ENCODE measurements around the gene THAP12. TPM values are rescaled to one million over a fixed set of nuclear protein-coding genes. Genes with fewer than 3 reads are reported as not detected.

The THAP12 gene
- total RNA-seq, 1 donor from 2014 or later: 47.9 TPM

GRCh38 chr11:76307396-76307795 lies 73.5 kb downstream of the THAP12 start:
- no peak for DNase-seq (ENCODE audit: low read depth)

GRCh38 chr11:76303399-76303798 lies 77.5 kb downstream of the THAP12 start:
- DNase-seq (ENCODE audit: low read depth): no peak

- no peak for DNase-seq (ENCODE audit: low read depth)
These were observed 77.9 kb downstream of the THAP12 start for GRCh38 chr11:76302996-76303395.

Other genes starting within 250 kb of the THAP12 start
- not detected in 2 replicates for gene WNT11, start 174.6 kb downstream of the THAP12 start, total RNA-seq
- 0.17 and 1.3 TPM in 2 replicates for gene GVQW3, start 191 bp upstream of the THAP12 start, total RNA-seq
- 6.6 and 12.2 TPM in 2 replicates for gene EMSY, start 63.9 kb upstream of the THAP12 start, total RNA-seq

All from renal cortical epithelial cell (primary cell).